A673 (cell line): Measurements from ENCODE around the gene CCDC69. TPM values are rescaled to one million over a fixed set of nuclear protein-coding genes. Genes with fewer than 3 reads are reported as not detected.

Experiments used
- BruUV-seq: library from RNA; stranded (reverse); fragments of 400-500 nt; replicated peaks from 2 replicates; lab custom pipeline; 2021; lab: Mats Ljungman, UMichigan
- CTCF ChIA-PET: fragments of 300-600 bp; sonication (Branson Sonifier 250); formaldehyde crosslinking; loops from one replicate; lab custom pipeline; 2022; ENCODE audit warnings: antibody characterized with exemption; lab: Charles Lee
- POLR2A ChIA-PET: fragments of 300-600 bp; sonication (Branson Sonifier 250); formaldehyde crosslinking; loops from one replicate; lab custom pipeline; 2022; ENCODE audit warnings: antibody characterized with exemption; ENCODE audit not compliant: low non-redundant PET; lab: Charles Lee
- DNase-seq: peaks from one replicate; pipeline ENCODE4 v3.0.0-alpha.2; 2015; ENCODE audit warnings: low spot score
- H3K27ac ChIP-seq: fragments of 200-600 bp; sonication (generic); 2 replicates; pipeline ENCODE4 v1.5.1; 2016; ENCODE audit warnings: mixed run types, low read depth, mild to moderate bottlenecking, mixed read lengths, antibody characterized with exemption, low read length; ENCODE audit not compliant: poor library complexity, severe bottlenecking
- H3K27me3 ChIP-seq: fragments of 200-600 bp; sonication (generic); replicated peaks from 2 replicates; pipeline ENCODE4 v1.6.1; 2017; ENCODE audit warnings: mixed run types, low read depth, mild to moderate bottlenecking, mixed read lengths, antibody characterized with exemption, low read length; ENCODE audit not compliant: insufficient read depth, poor library complexity
- H3K36me3 ChIP-seq: fragments of 200-600 bp; sonication (generic); 2 replicates; pipeline ENCODE4 v1.6.1; 2016; ENCODE audit warnings: mixed run types, mild to moderate bottlenecking, mixed read lengths, antibody characterized with exemption, low read length; ENCODE audit not compliant: insufficient read depth, poor library complexity, severe bottlenecking
- H3K4me1 ChIP-seq: fragments of 200-600 bp; sonication (generic); 2 replicates; pipeline ENCODE4 v1.6.1; 2017; ENCODE audit warnings: mixed run types, mild to moderate bottlenecking, mixed read lengths, antibody characterized with exemption, low read length; ENCODE audit not compliant: insufficient read depth, poor library complexity, severe bottlenecking
- H3K4me3 ChIP-seq: fragments of 200-600 bp; sonication (generic); 2 replicates; pipeline ENCODE4 v1.5.1; 2016; ENCODE audit warnings: low read depth, mixed run types, mild to moderate bottlenecking, mixed read lengths, low read length; ENCODE audit not compliant: poor library complexity, severe bottlenecking
- H3K9me3 ChIP-seq: fragments of 200-600 bp; sonication (generic); 2 replicates; pipeline ENCODE4 v1.6.1; 2016; ENCODE audit warnings: mixed run types, low read depth, mild to moderate bottlenecking, mixed read lengths, antibody characterized with exemption, low read length; ENCODE audit not compliant: poor library complexity, severe bottlenecking
- CTCF ChIP-seq: fragments of 300-800, 200-600 bp; sonication (generic); conservative IDR thresholded peaks from 2 replicates; pipeline ENCODE4 v1.5.1; 2017; ENCODE audit warnings: low read depth, mild to moderate bottlenecking, antibody characterized with exemption, low read length, moderate library complexity, mixed read lengths
- EZH2 ChIP-seq: fragments of 200-600 bp; sonication (generic); IDR thresholded peaks from 2 replicates; pipeline ENCODE4 v1.6.1; 2017; ENCODE audit warnings: borderline replicate concordance, low read depth, mild to moderate bottlenecking, mixed read lengths, antibody characterized with exemption, low read length; ENCODE audit not compliant: poor library complexity, severe bottlenecking
- intact Hi-C: fragments of 100-400 bp; cut with micrococcal nuclease; formaldehyde crosslinking; loops from one replicate; pipeline ENCODE4 v1.10.0; 2022; ENCODE audit not compliant: unreplicated experiment
- total RNA-seq: library from RNA; stranded (reverse); gene quantifications from 2 replicates; pipeline ENCODE4 v1.2.3, GENCODE V29; 2021

Gene CCDC69
- total RNA-seq, 1 experiment from 2014 or later = not detected

- BruUV-seq = no TSS peak
- Histone ChIP-seq H3K4me3 (no peak overlapping the region), H3K27ac (no peak overlapping the region), H3K27me3 (no peaks in the 10 kb centered on the region), H3K4me1 (no peaks in the 10 kb centered on the region), H3K36me3 (peaks cover 71% of the 10 kb centered on the region), H3K9me3 (no peaks in the 10 kb centered on the region)
- ChIA-PET POLR2A (no interaction called here), CTCF (no interaction called here)
- DNase-seq = no peak
- TF ChIP-seq CTCF (no peak), EZH2 (no peak)
- intact Hi-C loops = no loop called here
Observed at GRCh38 chr5:151137067-151137825, 86.6 kb downstream of the CCDC69 start.

GRCh38 chr5:151134228-151134627 is 89.7 kb downstream of the CCDC69 start:
- H3K9me3 ChIP-seq = no peaks in the 10 kb centered on the region
- POLR2A ChIA-PET = no interaction called here
- peaks cover 87% of the 10 kb centered on the region for H3K36me3 ChIP-seq
- H3K4me1 ChIP-seq = no peaks in the 10 kb centered on the region
- H3K27ac ChIP-seq = no peak overlapping the region
- no peak overlapping the region for H3K4me3 ChIP-seq
- DNase-seq = no peak
- H3K27me3 ChIP-seq = no peaks in the 10 kb centered on the region
- intact Hi-C loops = no loop called here
- TF ChIP-seq EZH2 (no peak), CTCF (no peak)
- no TSS peak for BruUV-seq
- CTCF ChIA-PET = no interaction called here

GRCh38 chr5:151132963-151133362 is 90.9 kb downstream of the CCDC69 start:
- Histone ChIP-seq H3K27me3 (no peaks in the 10 kb centered on the region), H3K27ac (no peak overlapping the region), H3K36me3 (peaks cover 85% of the 10 kb centered on the region), H3K4me3 (no peak overlapping the region), H3K4me1 (no peaks in the 10 kb centered on the region), H3K9me3 (no peaks in the 10 kb centered on the region)
- ChIA-PET POLR2A (no interaction called here), CTCF (no interaction called here)
- TF ChIP-seq CTCF (no peak), EZH2 (no peak)
- intact Hi-C loops = no loop called here
- DNase-seq = no peak
- no TSS peak for BruUV-seq

Other genes with a start within 250 kb of the CCDC69 start
- 0.19 and 0.24 TPM in 2 replicates for gene GPX3, start 203.5 kb downstream of the CCDC69 start, total RNA-seq
- 33.3 and 37.3 TPM in 2 replicates for gene TNIP1, start 143.1 kb downstream of the CCDC69 start, total RNA-seq
- gene ANXA6, start 66.3 kb downstream of the CCDC69 start, total RNA-seq = 95.9 and 130 TPM in 2 replicates
- 3.5 and 4.0 TPM in 2 replicates for gene GM2A, start 29.1 kb upstream of the CCDC69 start, total RNA-seq
- gene SLC36A3, start 79.7 kb upstream of the CCDC69 start, total RNA-seq = not detected in 2 replicates
- gene SLC36A2, start 123.5 kb upstream of the CCDC69 start, total RNA-seq = not detected in 2 replicates
- 8.8 and 12.5 TPM in 2 replicates for gene SLC36A1, start 223.5 kb upstream of the CCDC69 start, total RNA-seq